PC-9 (cell line): ENCODE results near the gene MVB12B. TPM values are rescaled to one million over a fixed set of nuclear protein-coding genes. Genes with fewer than 3 reads are reported as not detected.

Experiments used
- BruUV-seq: library from RNA; stranded (reverse); fragments of 400-500 nt; replicated peaks from 2 replicates; lab custom pipeline; 2021; lab: Mats Ljungman, UMichigan
- CTCF ChIA-PET: fragments of 300-600 bp; sonication (Branson Sonifier 250); formaldehyde crosslinking; loops from one replicate; lab custom pipeline; 2022; ENCODE audit warnings: antibody characterized with exemption; lab: Charles Lee
- POLR2A ChIA-PET: fragments of 300-600 bp; sonication (Branson Sonifier 250); formaldehyde crosslinking; loops from one replicate; lab custom pipeline; 2022; ENCODE audit warnings: antibody characterized with exemption; ENCODE audit not compliant: unreplicated experiment; lab: Charles Lee
- DNase-seq, 2 experiments: peaks; one replicate each; pipeline versions ENCODE4 v3.0.0 to v3.0.0-alpha.2; 2015 to 2022; ENCODE audit warnings: mixed read lengths in 1 of 2
- H2AFZ ChIP-seq: fragments of 200-600 bp; sonication (generic); 2 replicates; pipeline ENCODE4 v1.8.1; 2017; ENCODE audit warnings: antibody characterized with exemption
- H3F3A ChIP-seq: fragments of 200-600 bp; sonication (generic); 2 replicates; pipeline ENCODE4 v1.8.1; 2017; ENCODE audit warnings: antibody characterized with exemption, mild to moderate bottlenecking, low read depth; ENCODE audit not compliant: insufficient read depth
- H3K27ac ChIP-seq: fragments of 200-600 bp; sonication (generic); 2 replicates; pipeline ENCODE4 v1.6.1; 2016; ENCODE audit warnings: mixed run types
- H3K27me3 ChIP-seq: fragments of 200-600 bp; sonication (generic); 2 replicates; pipeline ENCODE4 v1.6.1; 2016; ENCODE audit warnings: low read depth, mixed run types; ENCODE audit not compliant: insufficient read depth
- H3K36me3 ChIP-seq: fragments of 200-600 bp; sonication (generic); 2 replicates; pipeline ENCODE4 v1.6.1; 2016; ENCODE audit warnings: low read depth, mixed run types
- H3K4me1 ChIP-seq: fragments of 200-600 bp; sonication (generic); replicated peaks from 2 replicates; pipeline ENCODE4 v1.6.1; 2016; ENCODE audit warnings: mixed run types; ENCODE audit not compliant: insufficient read depth
- H3K4me2 ChIP-seq: fragments of 200-600 bp; sonication (generic); 2 replicates; pipeline ENCODE4 v1.6.1; 2017; ENCODE audit warnings: mixed run types
- H3K4me3 ChIP-seq: fragments of 200-600 bp; sonication (generic); 2 replicates; pipeline ENCODE4 v1.6.1; 2016; ENCODE audit warnings: mixed run types
- H3K79me2 ChIP-seq: fragments of 200-600 bp; sonication (generic); 2 replicates; pipeline ENCODE4 v1.6.1; 2017; ENCODE audit warnings: low read depth, mixed run types
- H3K9me2 ChIP-seq: fragments of 200-600 bp; sonication (generic); 2 replicates; pipeline ENCODE4 v1.8.1; 2017; ENCODE audit warnings: mild to moderate bottlenecking; ENCODE audit not compliant: insufficient read depth
- H3K9me3 ChIP-seq: fragments of 200-600 bp; sonication (generic); 2 replicates; pipeline ENCODE4 v1.8.1; 2016; ENCODE audit warnings: low read depth; ENCODE audit not compliant: insufficient read depth
- H4K20me1 ChIP-seq: fragments of 200-600 bp; sonication (generic); 2 replicates; pipeline ENCODE4 v1.8.1; 2017; ENCODE audit not compliant: insufficient read depth
- CTCF ChIP-seq: fragments of 200-600 bp; sonication (generic); conservative IDR thresholded peaks from 2 replicates; pipeline ENCODE4 v1.6.1; 2017; ENCODE audit warnings: mixed run types, antibody characterized with exemption, mild to moderate bottlenecking, moderate library complexity
- EZH2 ChIP-seq: fragments of 200-600 bp; sonication (generic); IDR thresholded peaks from 2 replicates; pipeline ENCODE4 v1.8.0; 2017; ENCODE audit warnings: antibody characterized with exemption, low read depth
- intact Hi-C: fragments of 100-400 bp; cut with micrococcal nuclease; formaldehyde crosslinking; loops from one replicate; pipeline ENCODE4 v1.10.0; 2022; ENCODE audit not compliant: unreplicated experiment
- total RNA-seq: library from RNA; stranded (reverse); gene quantifications from 2 replicates; pipeline ENCODE4 v1.2.3, GENCODE V29; 2021

MVB12B gene
- total RNA-seq, 1 experiment from 2014 or later = 8.8 TPM

GRCh38 chr9:126490214-126490631 lies 163.6 kb downstream of the MVB12B start:
- no peak for DNase-seq
- no peaks in the 10 kb centered on the region for H3K36me3 ChIP-seq
- ChIA-PET POLR2A (no interaction called here), CTCF (interaction anchor here (0.6 kb wide), 2 partner anchors 588 to 1122 kb away, joined by 3 read pairs; no protein-coding TSS in a partner anchor)
- TF ChIP-seq CTCF = no peak
- no peak for TF ChIP-seq EZH2
- no TSS peak for BruUV-seq
- no peaks in the 10 kb centered on the region for H3K4me1 ChIP-seq
- intact Hi-C loops = loop anchor here (2.0 to 5.0 kb wide), 5 partner anchors 88 to 1718 kb away; partner anchors contain the start of gene NR6A1
- no peaks in the 10 kb centered on the region for H3K9me3 ChIP-seq
- H3K9me2 ChIP-seq = no peaks in the 10 kb centered on the region
- no peaks in the 10 kb centered on the region for H3F3A ChIP-seq
- no peak overlapping the region for H2AFZ ChIP-seq
- no peak overlapping the region for H3K27ac ChIP-seq
- no peak overlapping the region for H3K4me2 ChIP-seq
- no peak overlapping the region for H3K4me3 ChIP-seq
- H3K79me2 ChIP-seq = no peaks in the 10 kb centered on the region
- no peaks in the 10 kb centered on the region for H3K27me3 ChIP-seq
- no peaks in the 10 kb centered on the region for H4K20me1 ChIP-seq

- TF ChIP-seq CTCF (peak; percentile 95), EZH2 (no peak)
- intact Hi-C loops = loop anchor here (1.0 to 5.0 kb wide), 6 partner anchors 89 to 1719 kb away; partner anchors contain the start of gene NR6A1
Measured at GRCh38 chr9:126490871-126491567, 164.4 kb downstream of the MVB12B start.

GRCh38 chr9:126491568-126491879 lies 164.9 kb downstream of the MVB12B start:
- Histone ChIP-seq H2AFZ (no peak overlapping the region), H3F3A (no peaks in the 10 kb centered on the region), H3K9me3 (no peaks in the 10 kb centered on the region), H3K79me2 (no peaks in the 10 kb centered on the region), H3K36me3 (no peaks in the 10 kb centered on the region), H3K4me1 (no peaks in the 10 kb centered on the region), H3K9me2 (no peaks in the 10 kb centered on the region), H3K4me3 (no peak overlapping the region), H3K27ac (no peak overlapping the region), H3K4me2 (no peak overlapping the region), H4K20me1 (no peaks in the 10 kb centered on the region), H3K27me3 (no peaks in the 10 kb centered on the region)
- CTCF ChIA-PET = interaction anchor here (0.9 to 1.1 kb wide), 4 partner anchors 10 to 1874 kb away, joined by 3 to 4 read pairs (median 3); no protein-coding TSS in a partner anchor
- POLR2A ChIA-PET = no interaction called here
- no peak for DNase-seq
- TF ChIP-seq CTCF (no peak; the same call in 1 of the 2 replicates), EZH2 (no peak)
- no TSS peak for BruUV-seq
- intact Hi-C loops = loop anchor here (1.0 to 5.0 kb wide), 6 partner anchors 89 to 1719 kb away; partner anchors contain the start of gene NR6A1

More at GRCh38 chr9:126490871-126491567, 164.4 kb downstream of the MVB12B start:
- H4K20me1 ChIP-seq = no peaks in the 10 kb centered on the region
- H3K79me2 ChIP-seq = no peaks in the 10 kb centered on the region
- no TSS peak for BruUV-seq
- H3K4me2 ChIP-seq = no peak overlapping the region
- CTCF ChIA-PET = interaction anchor here (0.9 to 1.1 kb wide), 4 partner anchors 9 to 1874 kb away, joined by 3 to 4 read pairs (median 3); no protein-coding TSS in a partner anchor
- no peak overlapping the region for H3K4me3 ChIP-seq
- H3K36me3 ChIP-seq = no peaks in the 10 kb centered on the region
- no peak overlapping the region for H2AFZ ChIP-seq
- H3K27me3 ChIP-seq = no peaks in the 10 kb centered on the region
- H3K27ac ChIP-seq = no peak overlapping the region
- H3F3A ChIP-seq = no peaks in the 10 kb centered on the region
- no peaks in the 10 kb centered on the region for H3K9me3 ChIP-seq
- no peaks in the 10 kb centered on the region for H3K9me2 ChIP-seq
- no peaks in the 10 kb centered on the region for H3K4me1 ChIP-seq
- DNase-seq = peak; percentile 50 to 53
- POLR2A ChIA-PET = no interaction called here
